GM12872 (cell line): ENCODE results near the gene PARD3B.

ENCODE experiments used
- TF ChIP-seq, protein P1 (sequence below): IDR thresholded peaks from 3 replicates; pipeline ENCODE4 v1.5.1; 2011; ENCODE audit warnings: low read depth, mild to moderate bottlenecking, low read length, moderate library complexity; ENCODE audit not compliant: insufficient read depth

The PARD3B gene

DNA sequence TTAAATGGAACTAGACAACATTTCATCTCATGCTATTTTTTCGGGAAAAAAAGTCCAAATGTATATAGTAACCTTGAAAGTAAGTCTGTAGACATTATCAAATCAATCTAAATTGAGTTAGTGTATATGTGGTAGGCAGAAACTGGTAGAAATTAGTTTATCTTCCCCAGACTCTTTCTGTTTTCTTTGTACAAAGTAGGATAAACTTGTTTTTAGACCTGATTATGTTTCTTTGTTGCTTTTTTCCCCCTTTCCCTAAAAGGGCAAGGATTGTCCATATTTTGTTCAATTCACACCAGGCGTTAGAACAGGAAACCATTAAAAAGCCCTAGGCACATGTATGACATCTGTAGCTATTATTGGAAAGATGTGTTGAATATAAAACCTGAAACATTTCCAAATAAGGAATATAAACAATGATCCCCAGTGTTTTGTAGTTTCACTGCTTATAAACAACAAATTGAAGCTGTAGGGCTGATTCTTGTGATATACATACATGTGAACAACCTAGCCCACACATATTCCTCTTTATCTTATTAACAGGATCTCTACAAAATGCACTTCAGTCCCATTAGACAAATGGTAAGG, 528.3 kb downstream of the PARD3B start:
- TF ChIP-seq, protein P1, sequence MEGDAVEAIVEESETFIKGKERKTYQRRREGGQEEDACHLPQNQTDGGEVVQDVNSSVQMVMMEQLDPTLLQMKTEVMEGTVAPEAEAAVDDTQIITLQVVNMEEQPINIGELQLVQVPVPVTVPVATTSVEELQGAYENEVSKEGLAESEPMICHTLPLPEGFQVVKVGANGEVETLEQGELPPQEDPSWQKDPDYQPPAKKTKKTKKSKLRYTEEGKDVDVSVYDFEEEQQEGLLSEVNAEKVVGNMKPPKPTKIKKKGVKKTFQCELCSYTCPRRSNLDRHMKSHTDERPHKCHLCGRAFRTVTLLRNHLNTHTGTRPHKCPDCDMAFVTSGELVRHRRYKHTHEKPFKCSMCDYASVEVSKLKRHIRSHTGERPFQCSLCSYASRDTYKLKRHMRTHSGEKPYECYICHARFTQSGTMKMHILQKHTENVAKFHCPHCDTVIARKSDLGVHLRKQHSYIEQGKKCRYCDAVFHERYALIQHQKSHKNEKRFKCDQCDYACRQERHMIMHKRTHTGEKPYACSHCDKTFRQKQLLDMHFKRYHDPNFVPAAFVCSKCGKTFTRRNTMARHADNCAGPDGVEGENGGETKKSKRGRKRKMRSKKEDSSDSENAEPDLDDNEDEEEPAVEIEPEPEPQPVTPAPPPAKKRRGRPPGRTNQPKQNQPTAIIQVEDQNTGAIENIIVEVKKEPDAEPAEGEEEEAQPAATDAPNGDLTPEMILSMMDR, result no peak

DNA sequence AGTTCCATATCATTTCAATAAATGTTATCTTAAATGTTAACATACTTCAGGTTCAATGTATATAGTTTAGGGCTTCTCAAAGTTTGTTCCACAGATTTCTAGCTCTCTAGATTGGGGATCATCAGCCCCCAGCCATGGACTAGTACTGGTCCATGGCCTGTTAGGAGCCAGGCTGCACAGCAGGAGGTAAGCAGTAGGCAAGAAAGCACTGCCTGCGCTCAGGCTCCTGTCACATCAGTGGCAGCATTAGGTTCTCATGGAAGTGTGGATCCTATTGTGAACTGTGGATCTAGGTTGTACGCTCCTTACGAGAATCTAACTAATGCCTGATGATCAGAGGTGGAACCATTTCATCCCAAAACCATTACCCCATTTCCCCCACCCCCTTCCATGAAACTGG, 531.1 kb downstream of the PARD3B start:
- TF ChIP-seq, protein P1, result no peak

DNA sequence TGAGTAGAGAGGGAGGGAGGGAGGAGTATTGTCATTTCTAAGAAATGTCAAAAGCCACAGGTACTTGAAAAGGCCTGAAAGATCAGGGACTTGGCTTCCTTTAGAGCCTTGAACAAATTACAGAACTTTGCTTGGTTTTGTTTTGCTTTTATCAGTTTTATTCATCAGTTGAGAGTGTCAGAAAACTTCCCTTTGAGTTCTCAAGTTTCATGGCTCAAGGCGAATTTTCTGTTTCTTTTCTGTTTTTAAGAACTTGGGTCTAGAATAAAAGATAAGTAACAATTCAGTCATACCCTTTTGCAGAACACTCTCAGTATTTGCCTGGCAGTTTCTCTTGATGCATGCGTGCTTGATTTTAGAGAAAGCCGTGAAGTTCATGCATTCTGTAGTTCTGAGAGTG, 531.9 kb downstream of the PARD3B start:
- TF ChIP-seq, protein P1, result no peak

DNA sequence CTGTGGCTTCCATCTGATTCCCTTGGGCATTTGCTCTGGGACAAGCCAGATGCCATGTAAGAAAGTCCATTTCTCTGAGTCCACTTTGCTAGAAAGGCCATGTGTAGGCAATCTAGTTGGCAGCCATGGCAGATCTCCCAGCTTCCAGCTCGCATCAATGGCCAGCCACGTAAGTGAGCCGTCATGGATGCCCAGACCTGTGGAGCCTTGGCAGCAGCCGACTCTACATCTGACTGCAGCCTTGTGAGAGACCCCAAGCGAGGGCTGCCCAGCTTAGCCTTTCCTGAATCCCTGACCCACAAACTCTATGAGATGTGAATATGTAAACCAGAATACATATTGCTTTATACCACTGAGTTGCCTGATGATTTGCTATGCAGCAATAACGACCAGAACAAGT, 533.5 kb downstream of the PARD3B start:
- TF ChIP-seq, protein P1, result no peak

DNA sequence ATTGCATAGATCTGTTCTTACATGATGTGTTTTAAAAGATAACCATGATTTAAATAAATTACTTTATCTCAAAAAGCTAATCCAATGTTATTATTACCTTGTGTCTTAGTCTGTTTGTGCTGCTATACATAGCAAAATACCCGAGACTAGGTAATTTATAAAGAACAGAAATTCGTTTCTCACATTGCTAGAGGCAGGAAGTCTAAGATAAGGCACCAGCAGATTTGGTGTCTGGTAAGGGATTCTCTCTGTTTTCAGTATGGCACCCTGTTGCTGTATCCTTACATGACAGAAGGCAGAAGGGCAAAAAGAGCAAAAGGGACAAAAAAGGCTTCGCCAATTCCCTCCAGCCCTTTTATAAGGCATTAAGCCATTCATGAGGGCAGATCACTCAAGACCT, 533.9 kb downstream of the PARD3B start:
- TF ChIP-seq, protein P1, result no peak

DNA sequence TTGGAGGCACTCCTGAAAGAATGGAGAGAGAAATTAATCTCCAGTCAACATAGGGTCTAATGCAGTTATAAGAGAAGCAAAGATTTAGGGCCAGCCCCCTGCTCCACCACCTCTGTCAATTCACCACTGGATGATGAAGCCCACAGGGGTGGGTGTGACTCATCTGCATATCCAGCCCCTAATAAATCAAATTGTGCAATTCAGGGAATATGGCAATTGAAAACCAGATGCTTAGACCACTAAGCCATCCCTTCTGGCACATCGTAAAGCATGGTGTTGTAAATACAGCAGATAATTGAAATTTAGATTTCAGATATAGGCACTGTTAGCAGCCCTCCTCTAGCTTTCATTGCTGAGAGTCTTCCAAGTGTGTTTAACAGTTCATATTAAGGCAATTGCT, 541.4 kb downstream of the PARD3B start:
- TF ChIP-seq, protein P1, result no peak

DNA sequence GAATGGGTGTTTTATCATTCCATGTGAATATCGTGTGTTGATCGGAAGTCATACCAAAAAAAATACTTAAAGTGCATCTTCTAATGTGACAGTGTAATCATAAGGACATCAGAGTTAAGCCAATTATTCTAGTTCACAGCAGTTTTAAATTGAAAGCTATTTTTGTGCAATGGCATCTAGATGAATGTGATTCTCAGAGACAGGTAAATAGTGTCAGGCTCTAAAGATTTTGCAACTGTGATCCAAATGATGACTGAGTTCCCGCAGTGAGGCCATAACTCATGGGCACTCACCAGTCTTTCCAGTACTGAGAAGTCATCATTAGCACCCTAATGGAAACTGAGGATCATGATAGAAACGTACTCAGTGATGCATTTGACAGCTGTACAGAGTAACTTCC, 542.6 kb downstream of the PARD3B start:
- TF ChIP-seq, protein P1, result no peak
